H1 (cell line): ENCODE results near the gene AAMP. TPM values are rescaled to one million over a fixed set of nuclear protein-coding genes. Genes with fewer than 3 reads are reported as not detected.
"Not testable (repeated sequence)": the region's sequence is repeated elsewhere in the genome, so short reads cannot be mapped to it uniquely, and the experiment has no call there.

ENCODE experiments used
- CTCF ChIA-PET: fragments of 300-600 bp; sonication (Branson Sonifier 250); formaldehyde crosslinking; loops from one replicate; lab custom pipeline; 2021; ENCODE audit not compliant: partially characterized antibody; lab: Charles Lee
- POLR2A ChIA-PET: fragments of 300-600 bp; sonication (Branson Sonifier 250); formaldehyde crosslinking; loops from one replicate; lab custom pipeline; 2021; ENCODE audit warnings: inconsistent platforms; ENCODE audit not compliant: partially characterized antibody; lab: Charles Lee
- DNase-seq, 2 experiments: peaks; one replicate each; pipeline versions ENCODE4 v3.0.0 to v3.0.0-alpha.2; 2010 to 2022; ENCODE audit warnings: low spot score in 2 of 2, low read depth in 1 of 2, mixed read lengths in 1 of 2
- FAIRE-seq: peaks from 2 replicates; lab custom pipeline; 2011; peaks lifted over from hg19 to GRCh38; lab: Jason Lieb, UNC
- H2AFZ ChIP-seq: 2 replicates; pipeline ENCODE4 v1.8.1; 2012; ENCODE audit warnings: low read length, inconsistent platforms
- H2AK5ac ChIP-seq: 2 replicates; pipeline ENCODE4 v1.6.1; 2013; ENCODE audit warnings: low read depth, low read length
- H2BK120ac ChIP-seq: replicated peaks from 2 replicates; pipeline ENCODE3; 2013; ENCODE audit warnings: low read depth, low read length, inconsistent platforms
- H2BK12ac ChIP-seq: 2 replicates; pipeline ENCODE4 v1.6.1; 2013; ENCODE audit warnings: low read depth, low read length
- H2BK15ac ChIP-seq: 2 replicates; pipeline ENCODE4 v1.6.1; 2013; ENCODE audit warnings: low read length
- H2BK20ac ChIP-seq: 2 replicates; pipeline ENCODE4 v1.6.1; 2013; ENCODE audit warnings: low read length
- H2BK5ac ChIP-seq: 2 replicates; pipeline ENCODE4 v1.6.1; 2013; ENCODE audit warnings: low read depth, low read length
- H3K14ac ChIP-seq: 2 replicates; pipeline ENCODE4 v1.6.1; 2013; ENCODE audit warnings: inconsistent platforms; ENCODE audit not compliant: insufficient read length
- H3K18ac ChIP-seq: 2 replicates; pipeline ENCODE4 v1.6.1; 2013; ENCODE audit warnings: low read length; ENCODE audit errors: extremely low read depth
- H3K23ac ChIP-seq: 2 replicates; pipeline ENCODE4 v1.6.1; 2013; ENCODE audit warnings: inconsistent platforms; ENCODE audit not compliant: insufficient read length
- H3K23me2 ChIP-seq: 2 replicates; pipeline ENCODE4 v1.6.1; 2013; ENCODE audit warnings: low read depth, low read length
- H3K27ac ChIP-seq: 2 replicates; pipeline ENCODE4 v1.6.1; 2011; ENCODE audit warnings: low read depth, low read length, inconsistent platforms
- H3K27me3 ChIP-seq, 4 experiments: replicated peaks in 1 of 4; 1 replicate in 1 of 4; 2 replicates in 3 of 4; pipeline versions ENCODE4 v1.6.1 to v1.8.1; 2011 to 2013; ENCODE audit warnings: low read length in 3 of 4, mild to moderate bottlenecking in 3 of 4, inconsistent platforms in 2 of 4, mixed read lengths in 2 of 4, moderate library complexity in 1 of 4; ENCODE audit not compliant: control insufficient read depth in 3 of 4, insufficient read depth in 3 of 4; ENCODE audit errors: extremely low read depth in 1 of 4
- H3K36me3 ChIP-seq, 4 experiments: 2 replicates each; pipeline versions ENCODE4 v1.6.1 to v1.8.1; 2011 to 2013; ENCODE audit warnings: mild to moderate bottlenecking in 4 of 4, low read length in 3 of 4, moderate library complexity in 2 of 4, control low read depth in 1 of 4, inconsistent platforms in 1 of 4; ENCODE audit not compliant: insufficient read depth in 4 of 4, control insufficient read depth in 2 of 4
- H3K4ac ChIP-seq: replicated peaks from 2 replicates; pipeline ENCODE3; 2013; ENCODE audit warnings: low read length, low read depth, mixed read lengths, inconsistent platforms; ENCODE audit not compliant: insufficient read length
- H3K4me1 ChIP-seq, 4 experiments: replicated peaks in 1 of 4; 1 replicate in 1 of 4; 2 replicates in 3 of 4; pipeline versions ENCODE4 v1.6.1 to v1.8.1; 2011 to 2013; ENCODE audit warnings: low read length in 3 of 4, inconsistent platforms in 2 of 4, mixed read lengths in 1 of 4; ENCODE audit not compliant: insufficient read depth in 4 of 4, control insufficient read depth in 3 of 4
- H3K4me2 ChIP-seq, 2 experiments: 2 replicates each; pipeline versions ENCODE4 v1.6.1 to v1.8.1; 2011 to 2013; ENCODE audit warnings: low read depth in 2 of 2, low read length in 2 of 2, control low read depth in 1 of 2, inconsistent platforms in 1 of 2, mild to moderate bottlenecking in 1 of 2; ENCODE audit not compliant: insufficient read depth in 1 of 2
- H3K4me3 ChIP-seq, 4 experiments: fragments of 200-600, 300-600 bp in 1 of 4; sonication (generic), shearing (Covaris generic), sonication (Bioruptor Twin) in 1 of 4; 2 replicates each; pipeline versions ENCODE4 v1.5.1 to v1.8.1; 2011 to 2016; ENCODE audit warnings: low read length in 4 of 4, low read depth in 3 of 4, control low read depth in 2 of 4, inconsistent platforms in 2 of 4, mild to moderate bottlenecking in 2 of 4, mixed read lengths in 1 of 4, moderate library complexity in 1 of 4; ENCODE audit not compliant: insufficient read depth in 2 of 4; ENCODE audit errors: extremely low read depth in 1 of 4
- H3K56ac ChIP-seq: replicated peaks from 2 replicates; pipeline ENCODE3; 2013; ENCODE audit warnings: low read depth, mild to moderate bottlenecking, mixed read lengths, low read length, inconsistent platforms; ENCODE audit not compliant: insufficient read length
- H3K79me1 ChIP-seq: 2 replicates; pipeline ENCODE4 v1.6.1; 2013; ENCODE audit warnings: low read depth, low read length, control low read depth
- H3K79me2 ChIP-seq, 2 experiments: 2 replicates each; pipeline versions ENCODE4 v1.6.1 to v1.8.1; 2012 to 2013; ENCODE audit warnings: low read length in 2 of 2, mild to moderate bottlenecking in 2 of 2, inconsistent platforms in 1 of 2; ENCODE audit not compliant: insufficient read depth in 2 of 2, control insufficient read depth in 1 of 2
- H3K9ac ChIP-seq, 4 experiments: replicated peaks in 1 of 4; 1 replicate in 1 of 4; 2 replicates in 3 of 4; pipeline versions ENCODE4 v1.6.1 to v1.8.1; 2011 to 2013; ENCODE audit warnings: low read depth in 3 of 4, low read length in 3 of 4, control low read depth in 2 of 4, mild to moderate bottlenecking in 2 of 4, moderate library complexity in 2 of 4, inconsistent platforms in 1 of 4; ENCODE audit errors: extremely low read depth in 1 of 4
- H3K9me3 ChIP-seq, 2 experiments: 2 replicates each; pipeline versions ENCODE4 v1.6.1 to v1.8.1; 2012 to 2013; ENCODE audit warnings: mild to moderate bottlenecking in 2 of 2, moderate library complexity in 2 of 2, control low read depth in 1 of 2, inconsistent platforms in 1 of 2, low read depth in 1 of 2, low read length in 1 of 2, mixed read lengths in 1 of 2; ENCODE audit not compliant: insufficient read depth in 2 of 2
- H4K20me1 ChIP-seq, 2 experiments: replicated peaks in 1 of 2; 2 replicates each; pipeline versions ENCODE3 to v1.8.1; 2011 to 2013; ENCODE audit warnings: inconsistent platforms in 2 of 2, low read length in 2 of 2, mild to moderate bottlenecking in 1 of 2; ENCODE audit not compliant: insufficient read depth in 2 of 2, control insufficient read depth in 1 of 2
- H4K5ac ChIP-seq: 2 replicates; pipeline ENCODE4 v1.6.1; 2013; ENCODE audit warnings: low read length, low read depth, mixed read lengths, inconsistent platforms; ENCODE audit not compliant: insufficient read length
- H4K8ac ChIP-seq: 2 replicates; pipeline ENCODE4 v1.8.0; 2013; ENCODE audit warnings: mild to moderate bottlenecking, moderate library complexity, low read length, inconsistent platforms; ENCODE audit not compliant: insufficient read depth; ENCODE audit errors: extremely low read depth
- H4K91ac ChIP-seq: replicated peaks from 2 replicates; pipeline ENCODE3; 2013; ENCODE audit warnings: low read length, mixed read lengths, inconsistent platforms; ENCODE audit not compliant: insufficient read length
- WGBS, 2 experiments: shearing (Covaris generic) in 1 of 2; methylation state at CpG; one replicate each; pipeline versions ENCODE4 v1.1.6 to v1.1.7; 2013 to 2015; ENCODE audit warnings: low lambda C conversion rate in 2 of 2, mixed read lengths in 2 of 2, inconsistent platforms in 1 of 2, low coverage in 1 of 2, missing lambda C conversion rate in 1 of 2; ENCODE audit not compliant: insufficient replicate concordance in 2 of 2, insufficient coverage in 1 of 2, insufficient read length in 1 of 2; ENCODE audit errors: extremely low coverage in 1 of 2, missing lambda C conversion rate in 1 of 2; 5-methylcytosine and 5-hydroxymethylcytosine counted together
- polyA plus RNA-seq, 7 experiments: library from polyadenylated mRNA; depleted of rRNA in 3 of 7; stranded (reverse) in 5 of 7; unstranded in 2 of 7; fragments of >200 nt in 5 of 7; fragments of 200-250 nt in 2 of 7; gene quantifications; 1 replicate in 5 of 7; 2 replicates in 1 of 7; 4 replicates in 1 of 7; pipeline versions ENCODE4 v1.2.1 to v1.2.3, GENCODE V29; 2011 to 2013; ENCODE audit warnings: missing spikeins in 2 of 7, mixed read lengths in 2 of 7
- total RNA-seq: library from RNA; stranded (reverse); fragmentation: NEBNext Ultra II Directional; extraction: Animal tissue kit (Norgen Biotek cat#: 25700); gene quantifications from 2 replicates; pipeline ENCODE4 v1.2.1, GENCODE V29; 2021

Gene AAMP
- total and polyA plus RNA-seq, 2 of the 8 experiments (the other 6 are each of a cell fraction or from before 2014, with no cell fraction given) = 119 to 125 TPM

DNA sequence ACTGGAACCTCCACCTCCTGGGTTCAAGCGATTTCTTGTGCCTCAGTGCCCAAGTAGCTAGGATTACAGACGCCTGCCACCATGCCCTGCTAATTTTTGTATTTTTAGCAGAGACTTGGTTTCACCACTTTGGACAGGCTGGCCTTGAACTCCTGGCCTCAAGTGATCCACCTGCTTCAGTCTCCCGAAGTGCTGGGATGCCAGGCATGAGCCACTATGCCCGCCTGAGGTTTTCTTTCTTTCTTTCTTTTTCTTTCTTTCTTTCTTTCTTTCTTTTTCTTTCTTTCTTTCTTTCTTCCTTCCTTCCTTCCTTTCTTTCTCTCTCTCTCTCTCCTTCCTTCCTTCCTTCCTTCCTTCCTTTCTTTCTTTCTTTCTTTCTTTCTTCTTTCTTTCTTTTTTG is 44.8 kb upstream of the AAMP start:
- H2BK12ac ChIP-seq, H3K4me3 ChIP-seq, H4K5ac ChIP-seq, H2AK5ac ChIP-seq, H3K23me2 ChIP-seq, H2AFZ ChIP-seq, H4K91ac ChIP-seq, H2BK5ac ChIP-seq, H2BK15ac ChIP-seq, H4K8ac ChIP-seq, H3K27me3 ChIP-seq, H2BK120ac ChIP-seq, H2BK20ac ChIP-seq, H4K20me1 ChIP-seq, H3K23ac ChIP-seq, H3K9me3 ChIP-seq, H3K18ac ChIP-seq, H3K4ac ChIP-seq, H3K56ac ChIP-seq, H3K4me2 ChIP-seq, H3K36me3 ChIP-seq, H3K14ac ChIP-seq, H3K79me1 ChIP-seq, H3K27ac ChIP-seq, H3K4me1 ChIP-seq, H3K9ac ChIP-seq, DNase-seq, H3K79me2 ChIP-seq, FAIRE-seq, POLR2A ChIA-PET: not testable (repeated sequence)
- WGBS, 2 experiments = 82% methylated on average over 4 of the region's 4 CpGs; no CpG with 5 or more reads in 1 of the 2 experiments
- CTCF ChIA-PET = interaction anchor here (0.7 to 4.0 kb wide), 2 partner anchors 13 to 747 kb away, joined by 4 to 21 read pairs; no protein-coding TSS in a partner anchor
